Smooth muscle cell (in vitro differentiated cells): ENCODE data around the gene CYP27B1. TPM values are rescaled to one million over a fixed set of nuclear protein-coding genes. Genes with fewer than 3 reads are reported as not detected.

Experiments used
- DNase-seq: peaks from one replicate; lab custom pipeline; 2025; ENCODE audit not compliant: unreplicated experiment; lab: John Stamatoyannopoulos, UW
- H2AFZ ChIP-seq: fragments of 200-600 bp; sonication (generic); 2 replicates; pipeline ENCODE4 v1.6.0; 2016; ENCODE audit warnings: antibody characterized with exemption, low read depth, mild to moderate bottlenecking
- H3F3A ChIP-seq: fragments of 200-600 bp; sonication (generic); 2 replicates; pipeline ENCODE4 v1.6.0; 2017; ENCODE audit warnings: antibody characterized with exemption, low read depth
- H3K27ac ChIP-seq: fragments of 200-600 bp; sonication (generic); 2 replicates; pipeline ENCODE4 v1.5.1; 2016; ENCODE audit warnings: low read depth, mild to moderate bottlenecking
- H3K27me3 ChIP-seq: fragments of 200-600 bp; sonication (generic); 2 replicates; pipeline ENCODE4 v1.6.1; 2016; ENCODE audit warnings: low read depth, mild to moderate bottlenecking
- H3K36me3 ChIP-seq: fragments of 200-600 bp; sonication (generic); 2 replicates; pipeline ENCODE4 v1.5.1; 2016; ENCODE audit warnings: low read depth
- H3K4me1 ChIP-seq: fragments of 200-600 bp; sonication (generic); 2 replicates; pipeline ENCODE4 v1.5.1; 2016; ENCODE audit warnings: low read depth
- H3K4me2 ChIP-seq: fragments of 200-600 bp; sonication (generic); 2 replicates; pipeline ENCODE4 v1.6.0; 2016; ENCODE audit warnings: mild to moderate bottlenecking
- H3K4me3 ChIP-seq: fragments of 200-600 bp; sonication (generic); 2 replicates; pipeline ENCODE4 v1.5.1; 2016; ENCODE audit warnings: mild to moderate bottlenecking
- H3K79me2 ChIP-seq: fragments of 200-600 bp; sonication (generic); 2 replicates; pipeline ENCODE4 v1.6.0; 2016; ENCODE audit warnings: low read depth, mild to moderate bottlenecking
- H3K9ac ChIP-seq: fragments of 200-600 bp; sonication (generic); 2 replicates; pipeline ENCODE4 v1.6.0; 2016; ENCODE audit warnings: low read depth
- H3K9me3 ChIP-seq: fragments of 200-600 bp; sonication (generic); replicated peaks from 2 replicates; pipeline ENCODE4 v1.5.1; 2016; ENCODE audit warnings: low read depth
- H4K20me1 ChIP-seq: fragments of 200-600 bp; sonication (generic); 2 replicates; pipeline ENCODE4 v1.6.0; 2016; ENCODE audit warnings: low read depth
- WGBS: methylation state at CpG from one replicate; pipeline ENCODE4 v1.1.7; 2016; ENCODE audit warnings: low lambda C conversion rate; 5-methylcytosine and 5-hydroxymethylcytosine counted together
- polyA plus RNA-seq: library from polyadenylated mRNA; unstranded; fragments of >200 nt; fragmentation: Nextera tagmentation; extraction: Ambion mirVana; gene quantifications from 2 replicates; pipeline ENCODE4 v1.2.1, GENCODE V29; 2016
- total RNA-seq: library from RNA; depleted of rRNA; stranded (reverse); fragments of >200 nt; gene quantifications from 2 replicates; pipeline ENCODE4 v1.2.3, GENCODE V29; 2014
- TF ChIP-seq, protein P1 (sequence below): fragments of 200-600 bp; sonication (generic); IDR thresholded peaks from 2 replicates; pipeline ENCODE4 v1.5.1; 2017; ENCODE audit warnings: borderline replicate concordance, mild to moderate bottlenecking, antibody characterized with exemption; ENCODE audit not compliant: insufficient read depth, poor library complexity, severe bottlenecking

The CYP27B1 gene
- total and polyA plus RNA-seq, 2 experiments from 2014 or later, result 0.81 to 1.7 TPM

DNA sequence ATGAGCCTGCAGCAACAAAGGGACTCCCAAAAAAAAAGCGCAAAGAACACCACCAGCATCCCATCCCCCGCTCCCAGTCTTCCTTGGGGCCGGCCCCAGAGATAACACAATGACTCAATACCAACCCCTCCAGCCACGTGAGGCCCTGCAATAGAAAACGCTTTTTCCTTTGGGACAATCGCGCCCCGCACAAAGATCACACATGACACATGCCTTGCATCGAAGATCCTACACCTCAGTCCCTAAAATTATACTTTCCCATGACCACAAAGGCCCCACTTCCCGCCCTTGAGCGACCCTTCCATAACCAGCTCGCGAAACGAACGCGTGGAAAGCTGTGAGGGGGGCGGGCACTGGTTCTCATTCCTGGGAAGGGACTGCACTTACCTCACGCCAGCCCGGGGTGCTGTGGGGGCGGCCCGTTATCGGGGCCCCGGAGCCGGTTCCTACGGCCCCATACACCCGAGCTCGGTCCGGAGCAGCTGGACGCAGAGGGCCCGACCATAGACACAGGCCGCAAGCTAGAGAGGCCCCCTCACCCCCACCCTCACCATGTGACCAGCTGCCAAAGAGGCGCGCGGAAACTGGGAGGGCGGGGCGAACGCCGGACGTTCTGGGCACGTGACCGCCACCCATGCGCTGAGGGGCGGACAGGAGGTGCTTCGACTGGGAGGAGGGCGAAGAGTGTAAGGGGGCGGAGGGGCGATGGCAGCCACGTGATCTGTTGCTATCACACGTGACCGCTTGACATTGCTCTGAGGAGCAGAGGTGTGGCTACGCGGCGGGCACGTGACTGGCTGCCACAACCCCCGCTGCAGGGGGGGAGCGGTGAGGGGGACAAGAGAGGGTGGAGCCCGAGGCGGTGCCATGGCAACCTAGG lies 14.8 kb downstream of the CYP27B1 start, which contains the start of gene CDK4:
Gene CDK4 (minus strand): TSS at position 523 of the 880 bp plus-strand sequence. CDS start 593 bp downstream, outside the sequence.
- peaks cover 23% of the 10 kb centered on the region for H3K79me2 ChIP-seq
- no peaks in the 10 kb centered on the region for H3K9me3 ChIP-seq
- peaks cover 23% of the 10 kb centered on the region for H3K4me1 ChIP-seq
- 2% methylated on average over 47 of the region's 58 CpGs for WGBS
- H3K4me2 ChIP-seq, result peak within 1 kb of the TSS; percentile 92
- no peaks in the 10 kb centered on the region for H4K20me1 ChIP-seq
- H3K27me3 ChIP-seq, result peaks cover 27% of the 10 kb centered on the region
- no peaks in the 10 kb centered on the region for H3K36me3 ChIP-seq
- peak within 1 kb of the TSS; percentile 93 for H3K9ac ChIP-seq
- peak within 1 kb of the TSS; percentile 91 for H3K27ac ChIP-seq
- H3K4me3 ChIP-seq, result peak within 1 kb of the TSS; percentile 62
- H3F3A ChIP-seq, result peaks cover 10% of the 10 kb centered on the region
- H2AFZ ChIP-seq, result peak within 1 kb of the TSS; percentile 23
- TF ChIP-seq, protein P1, sequence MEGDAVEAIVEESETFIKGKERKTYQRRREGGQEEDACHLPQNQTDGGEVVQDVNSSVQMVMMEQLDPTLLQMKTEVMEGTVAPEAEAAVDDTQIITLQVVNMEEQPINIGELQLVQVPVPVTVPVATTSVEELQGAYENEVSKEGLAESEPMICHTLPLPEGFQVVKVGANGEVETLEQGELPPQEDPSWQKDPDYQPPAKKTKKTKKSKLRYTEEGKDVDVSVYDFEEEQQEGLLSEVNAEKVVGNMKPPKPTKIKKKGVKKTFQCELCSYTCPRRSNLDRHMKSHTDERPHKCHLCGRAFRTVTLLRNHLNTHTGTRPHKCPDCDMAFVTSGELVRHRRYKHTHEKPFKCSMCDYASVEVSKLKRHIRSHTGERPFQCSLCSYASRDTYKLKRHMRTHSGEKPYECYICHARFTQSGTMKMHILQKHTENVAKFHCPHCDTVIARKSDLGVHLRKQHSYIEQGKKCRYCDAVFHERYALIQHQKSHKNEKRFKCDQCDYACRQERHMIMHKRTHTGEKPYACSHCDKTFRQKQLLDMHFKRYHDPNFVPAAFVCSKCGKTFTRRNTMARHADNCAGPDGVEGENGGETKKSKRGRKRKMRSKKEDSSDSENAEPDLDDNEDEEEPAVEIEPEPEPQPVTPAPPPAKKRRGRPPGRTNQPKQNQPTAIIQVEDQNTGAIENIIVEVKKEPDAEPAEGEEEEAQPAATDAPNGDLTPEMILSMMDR, result no peak
- DNase-seq, result peak; percentile 95

DNA sequence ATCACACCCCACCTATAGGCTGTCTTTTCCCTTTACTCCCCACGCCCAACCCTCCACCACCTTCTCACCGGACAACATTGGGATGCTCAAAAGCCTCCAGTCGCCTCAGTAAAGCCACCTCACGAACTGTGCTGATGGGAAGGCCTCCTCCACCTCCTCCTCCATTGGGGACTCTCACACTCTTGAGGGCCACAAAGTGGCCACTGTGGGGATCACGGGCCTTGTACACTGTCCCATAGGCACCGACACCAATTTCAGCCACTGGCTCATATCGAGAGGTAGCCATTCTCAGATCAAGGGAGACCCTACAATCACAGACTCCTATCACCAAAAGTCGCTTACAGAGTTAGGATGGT lies 15.5 kb downstream of the CYP27B1 start:
- Histone ChIP-seq H3K79me2 (peaks cover 23% of the 10 kb centered on the region), H3K27ac (peak overlapping the region; percentile 91), H3K9me3 (no peaks in the 10 kb centered on the region), H3K27me3 (peaks cover 21% of the 10 kb centered on the region), H3K4me3 (peak overlapping the region; percentile 62), H3K4me2 (peak overlapping the region; percentile 92), H4K20me1 (no peaks in the 10 kb centered on the region), H2AFZ (no peak overlapping the region), H3K36me3 (no peaks in the 10 kb centered on the region), H3K9ac (peak overlapping the region; percentile 93), H3F3A (peaks cover 13% of the 10 kb centered on the region), H3K4me1 (peaks cover 21% of the 10 kb centered on the region)
- 25% methylated on average over 8 of the region's 8 CpGs for WGBS
- no peak for DNase-seq
- TF ChIP-seq, protein P1, result no peak

- 96% methylated on average over 15 of the region's 15 CpGs for WGBS
- no peak for DNase-seq
- Histone ChIP-seq H3K9ac (peak overlapping the region; percentile 93), H3K9me3 (no peaks in the 10 kb centered on the region), H3K36me3 (no peaks in the 10 kb centered on the region), H3K4me3 (peak overlapping the region; percentile 62), H4K20me1 (no peaks in the 10 kb centered on the region), H3K4me1 (peaks cover 19% of the 10 kb centered on the region), H3K27ac (peak overlapping the region; percentile 91), H3K79me2 (peaks cover 23% of the 10 kb centered on the region), H3F3A (peaks cover 19% of the 10 kb centered on the region), H2AFZ (no peak overlapping the region), H3K27me3 (peaks cover 15% of the 10 kb centered on the region), H3K4me2 (peak overlapping the region; percentile 92)
- TF ChIP-seq, protein P1, result no peak
These were observed 16.1 kb downstream of the CYP27B1 start for GRCh38 chr12:57750561-57751431.
